AG04449 (cell line): ENCODE measurements around the gene TRAPPC10.

Experiments used
- CTCF ChIA-PET: fragments of 350-600 bp; formaldehyde crosslinking; extraction: SDS; loops from one replicate; lab custom pipeline; 2021; ENCODE audit warnings: antibody characterized with exemption; lab: Yijun Ruan, JAX
- POLR2A ChIA-PET: fragments of 400-600, 350-600 bp; formaldehyde crosslinking; extraction: SDS; loops from one replicate; lab custom pipeline; 2020; ENCODE audit warnings: antibody characterized with exemption, inconsistent platforms; lab: Yijun Ruan, JAX
- DNase-seq: peaks from one replicate; pipeline ENCODE4 v3.0.0-alpha.2; 2010; ENCODE audit warnings: low read depth, low spot score
- H3K4me3 ChIP-seq: 2 replicates; pipeline ENCODE4 v1.5.1; 2011; ENCODE audit warnings: low read depth, mild to moderate bottlenecking, control low read depth, low read length
- CTCF ChIP-seq: IDR thresholded peaks from one replicate; pipeline ENCODE4 v1.5.1; 2011; ENCODE audit warnings: mild to moderate bottlenecking, moderate library complexity, low read length, control low read depth, inconsistent platforms; ENCODE audit not compliant: insufficient read depth; ENCODE audit errors: missing control alignments

The TRAPPC10 gene

GRCh38 chr21:43981151-43981870 lies 30.8 kb upstream of the TRAPPC10 start:
- no peak overlapping the region for H3K4me3 ChIP-seq
- ChIA-PET CTCF (interaction anchor here (0.6 kb wide), 1 partner anchor 172 kb away, joined by 3 read pairs; no protein-coding TSS in a partner anchor), POLR2A (interaction anchor here (1.1 kb wide), 1 partner anchor 9 kb away, joined by 3 read pairs; no protein-coding TSS in a partner anchor)
- no peak for DNase-seq
- TF ChIP-seq CTCF, result no peak

GRCh38 chr21:43981871-43982210 lies 30.3 kb upstream of the TRAPPC10 start:
- CTCF ChIA-PET, result no interaction called here
- POLR2A ChIA-PET, result interaction anchor here (1.1 kb wide), 1 partner anchor 9 kb away, joined by 3 read pairs; no protein-coding TSS in a partner anchor
- DNase-seq, result no peak
- no peak for TF ChIP-seq CTCF
- H3K4me3 ChIP-seq, result no peak overlapping the region

GRCh38 chr21:43982489-43983078 lies 29.5 kb upstream of the TRAPPC10 start:
- ChIA-PET CTCF (interaction anchor here (1.1 kb wide), 1 partner anchor 9 kb away, joined by 3 read pairs; no protein-coding TSS in a partner anchor), POLR2A (no interaction called here)
- DNase-seq, result no peak
- TF ChIP-seq CTCF, result no peak
- H3K4me3 ChIP-seq, result no peak overlapping the region

- ChIA-PET POLR2A (no interaction called here), CTCF (interaction anchor here (1.1 kb wide), 1 partner anchor 10 kb away, joined by 3 read pairs; no protein-coding TSS in a partner anchor)
- no peak for TF ChIP-seq CTCF
- no peak for DNase-seq
- no peak overlapping the region for H3K4me3 ChIP-seq
Observed at GRCh38 chr21:43983390-43983789, 28.7 kb upstream of the TRAPPC10 start.

GRCh38 chr21:43983860-43984420 lies 28.2 kb upstream of the TRAPPC10 start:
- DNase-seq, result no peak
- ChIA-PET POLR2A (no interaction called here), CTCF (interaction anchor here (0.8 to 2.0 kb wide), 3 partner anchors 8 to 173 kb away, joined by 3 to 13 read pairs (median 3); no protein-coding TSS in a partner anchor)
- no peak for TF ChIP-seq CTCF
- no peak overlapping the region for H3K4me3 ChIP-seq
